Hepatocyte (in vitro differentiated cells): ENCODE results near the gene LMLN.

Source experiments
- EZH2phosphoT487 ChIP-seq: fragments of 200-600 bp; sonication (generic); IDR thresholded peaks from one replicate; pipeline ENCODE4 v1.6.1; 2018; ENCODE audit warnings: antibody characterized with exemption, mild to moderate bottlenecking, low read depth, moderate library complexity; ENCODE audit not compliant: unreplicated experiment, severe bottlenecking
- TF ChIP-seq, protein P1 (sequence below): fragments of 200-600 bp; sonication (generic); IDR thresholded peaks from 2 replicates; pipeline ENCODE4 v1.5.1; 2016; ENCODE audit warnings: antibody characterized with exemption, mild to moderate bottlenecking; ENCODE audit not compliant: poor library complexity

DNA sequence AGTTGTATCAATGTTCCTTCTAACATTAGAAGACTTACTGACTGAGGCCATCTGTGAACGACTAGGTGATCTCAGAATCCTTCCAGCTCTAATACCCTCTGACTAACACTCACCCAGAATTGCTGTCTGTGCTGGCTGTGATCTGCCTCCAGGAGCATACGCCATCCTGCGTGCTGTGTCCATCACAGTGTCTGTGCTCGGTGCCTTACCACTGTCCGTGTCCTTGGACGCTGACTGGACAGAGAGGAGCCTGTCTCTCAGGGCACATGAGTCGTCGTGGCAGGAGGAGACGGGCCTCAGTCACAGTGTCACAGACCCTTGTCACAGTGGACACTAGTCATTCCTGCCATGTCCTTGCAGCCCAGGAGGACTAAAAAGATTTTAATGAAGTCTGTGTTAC is 83.1 kb downstream of the LMLN start:
- TF ChIP-seq, protein P1, sequence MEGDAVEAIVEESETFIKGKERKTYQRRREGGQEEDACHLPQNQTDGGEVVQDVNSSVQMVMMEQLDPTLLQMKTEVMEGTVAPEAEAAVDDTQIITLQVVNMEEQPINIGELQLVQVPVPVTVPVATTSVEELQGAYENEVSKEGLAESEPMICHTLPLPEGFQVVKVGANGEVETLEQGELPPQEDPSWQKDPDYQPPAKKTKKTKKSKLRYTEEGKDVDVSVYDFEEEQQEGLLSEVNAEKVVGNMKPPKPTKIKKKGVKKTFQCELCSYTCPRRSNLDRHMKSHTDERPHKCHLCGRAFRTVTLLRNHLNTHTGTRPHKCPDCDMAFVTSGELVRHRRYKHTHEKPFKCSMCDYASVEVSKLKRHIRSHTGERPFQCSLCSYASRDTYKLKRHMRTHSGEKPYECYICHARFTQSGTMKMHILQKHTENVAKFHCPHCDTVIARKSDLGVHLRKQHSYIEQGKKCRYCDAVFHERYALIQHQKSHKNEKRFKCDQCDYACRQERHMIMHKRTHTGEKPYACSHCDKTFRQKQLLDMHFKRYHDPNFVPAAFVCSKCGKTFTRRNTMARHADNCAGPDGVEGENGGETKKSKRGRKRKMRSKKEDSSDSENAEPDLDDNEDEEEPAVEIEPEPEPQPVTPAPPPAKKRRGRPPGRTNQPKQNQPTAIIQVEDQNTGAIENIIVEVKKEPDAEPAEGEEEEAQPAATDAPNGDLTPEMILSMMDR: no peak
- no peak for TF ChIP-seq EZH2phosphoT487
